Small intestine (tissue), 7 donors: Measurements from ENCODE around the gene TCTN1. TPM values are rescaled to one million over a fixed set of nuclear protein-coding genes. Genes with fewer than 3 reads are reported as not detected.
"Not testable (repeated sequence)": the region's sequence is repeated elsewhere in the genome, so short reads cannot be mapped to it uniquely, and the experiment has no call there.

Experiments
- DNase-seq, 2 donors: peaks; one replicate each; pipeline versions ENCODE4 v3.0.0 to v3.0.0-alpha.2; 2013
- FAIRE-seq: peaks from 2 replicates; lab custom pipeline; 2012; peaks lifted over from hg19 to GRCh38; lab: Jason Lieb, UNC
- H3K27ac ChIP-seq, 3 donors: one replicate each; pipeline ENCODE4 v1.5.1; 2013; ENCODE audit warnings: low read length in 2 of 3, mild to moderate bottlenecking in 2 of 3, control low read depth in 1 of 3, inconsistent platforms in 1 of 3, low read depth in 1 of 3, moderate library complexity in 1 of 3
- H3K27me3 ChIP-seq, 3 donors: one replicate each; pipeline ENCODE4 v1.6.1; 2013; ENCODE audit warnings: low read length in 3 of 3, inconsistent platforms in 1 of 3; ENCODE audit not compliant: control insufficient read depth in 3 of 3, insufficient read depth in 3 of 3
- H3K36me3 ChIP-seq, 3 donors: one replicate each; pipeline ENCODE4 v1.6.1; 2013; ENCODE audit warnings: low read length in 3 of 3, inconsistent platforms in 1 of 3, low read depth in 1 of 3, mild to moderate bottlenecking in 1 of 3, moderate library complexity in 1 of 3; ENCODE audit not compliant: control insufficient read depth in 3 of 3, insufficient read depth in 2 of 3
- H3K4me1 ChIP-seq, 3 donors: one replicate each; pipeline ENCODE4 v1.6.1; 2013; ENCODE audit warnings: low read length in 2 of 3, inconsistent platforms in 1 of 3, low read depth in 1 of 3, mild to moderate bottlenecking in 1 of 3, moderate library complexity in 1 of 3; ENCODE audit not compliant: control insufficient read depth in 3 of 3, insufficient read depth in 2 of 3
- H3K4me3 ChIP-seq, 3 donors: one replicate each; pipeline ENCODE4 v1.5.1; 2013; ENCODE audit warnings: low read length in 3 of 3, control low read depth in 1 of 3, inconsistent platforms in 1 of 3, low read depth in 1 of 3, mild to moderate bottlenecking in 1 of 3, moderate library complexity in 1 of 3
- H3K9me3 ChIP-seq, 2 donors: one replicate each; pipeline ENCODE4 v1.6.1; 2013; ENCODE audit warnings: low read depth in 1 of 2, low read length in 1 of 2; ENCODE audit not compliant: control insufficient read depth in 2 of 2, insufficient read depth in 1 of 2
- WGBS, 3 donors: extraction: QIAGEN DNeasy Blood & Tissue Kit; methylation state at CpG; one replicate each; pipeline ENCODE4 v1.1.7; 2013; 5-methylcytosine and 5-hydroxymethylcytosine counted together
- polyA plus RNA-seq, 4 donors: library from polyadenylated mRNA; stranded (reverse) in 3 of 4; unstranded in 1 of 4; fragments of 200-250 nt in 3 of 4; fragments of 120-200 nt in 1 of 4; gene quantifications; one replicate each; pipeline versions ENCODE4 v1.2.1 to v1.2.3, GENCODE V29; 2013
- donor health status: healthy with polysubstance abuse.
- donor health status: control.
- donor health status: control.
- donor health status: Bipolar disorder and iron deficiency.
- donor health status: healthy.

The TCTN1 gene
- polyA plus RNA-seq, 4 donors, result 0.67 to 25.2 (median 3.6) TPM

- 62 to 85% (median 70%) methylated on average over 3 of the region's 3 CpGs for WGBS, 3 donors
- peaks cover 0 to 21% (median 0%) of the 10 kb centered on the region in 3 donors for H3K36me3 ChIP-seq
- H3K4me3 ChIP-seq, result no peak overlapping the region
- H3K27ac ChIP-seq, result no peak overlapping the region
- no peaks in the 10 kb centered on the region for H3K9me3 ChIP-seq
- DNase-seq, result no peak
- no peak for FAIRE-seq
- H3K27me3 ChIP-seq, result no peaks in the 10 kb centered on the region
- H3K4me1 ChIP-seq, result no peaks in the 10 kb centered on the region
These were observed 24.0 kb downstream of the TCTN1 start for GRCh38 chr12:110637869-110638441.

GRCh38 chr12:110638796-110639195 is 24.9 kb downstream of the TCTN1 start:
- no peaks in the 10 kb centered on the region for H3K27me3 ChIP-seq
- peak overlapping the region in 1 of 3 donors; percentile 52 for H3K27ac ChIP-seq
- H3K36me3 ChIP-seq, result peaks cover 0 to 16% (median 0%) of the 10 kb centered on the region in 3 donors
- H3K9me3 ChIP-seq, result no peaks in the 10 kb centered on the region
- WGBS, 3 donors, result 76 to 96% (median 90%) methylated on average over 5 of the region's 5 CpGs
- H3K4me3 ChIP-seq, result no peak overlapping the region
- DNase-seq (no peak), FAIRE-seq (no peak)
- no peaks in the 10 kb centered on the region for H3K4me1 ChIP-seq

GRCh38 chr12:110639336-110640141 is 25.6 kb downstream of the TCTN1 start:
- Histone ChIP-seq H3K27me3 (no peaks in the 10 kb centered on the region), H3K4me1 (no peaks in the 10 kb centered on the region), H3K4me3 (no peak overlapping the region), H3K27ac (peak overlapping the region in 1 of 3 donors; percentile 48), H3K36me3 (peaks cover 0 to 16% (median 0%) of the 10 kb centered on the region in 3 donors), H3K9me3 (no peaks in the 10 kb centered on the region)
- WGBS, 3 donors, result 84 to 96% (median 90%) methylated on average over 7 of the region's 7 CpGs
- DNase-seq, result no peak
- FAIRE-seq, result no peak

GRCh38 chr12:110640275-110641025 is 26.5 kb downstream of the TCTN1 start:
- DNase-seq (no peak), FAIRE-seq (no peak)
- H3K9me3 ChIP-seq, result no peaks in the 10 kb centered on the region
- H3K27ac ChIP-seq, result peak overlapping the region in 1 of 3 donors; percentile 29
- no peak overlapping the region for H3K4me3 ChIP-seq
- 88 to 95% (median 95%) methylated on average over 15 of the region's 15 CpGs for WGBS, 3 donors
- peaks cover 0 to 23% (median 0%) of the 10 kb centered on the region in 3 donors for H3K36me3 ChIP-seq
- no peaks in the 10 kb centered on the region for H3K27me3 ChIP-seq
- H3K4me1 ChIP-seq, result no peaks in the 10 kb centered on the region

GRCh38 chr12:110641521-110641920 is 27.6 kb downstream of the TCTN1 start:
- 64 to 90% (median 84%) methylated on average over 7 of the region's 7 CpGs for WGBS, 3 donors
- no peak overlapping the region for H3K27ac ChIP-seq

GRCh38 chr12:110647631-110648040 is 33.7 kb downstream of the TCTN1 start:
- Histone ChIP-seq H3K9me3 (no peaks in the 10 kb centered on the region), H3K27ac (no peak overlapping the region), H3K36me3 (peaks cover 0 to 31% (median 5%) of the 10 kb centered on the region in 3 donors), H3K4me1 (no peaks in the 10 kb centered on the region), H3K27me3 (no peaks in the 10 kb centered on the region), H3K4me3 (no peak overlapping the region)
- DNase-seq (no peak), FAIRE-seq (no peak)
- 60 to 90% (median 71%) methylated on average over 7 of the region's 7 CpGs for WGBS, 3 donors

More at GRCh38 chr12:110641521-110641920, 27.6 kb downstream of the TCTN1 start:
- H3K9me3 ChIP-seq, result no peaks in the 10 kb centered on the region
- H3K4me3 ChIP-seq, result no peak overlapping the region
- H3K27me3 ChIP-seq, result no peaks in the 10 kb centered on the region
- H3K36me3 ChIP-seq, result peaks cover 0 to 25% (median 0%) of the 10 kb centered on the region in 3 donors
- DNase-seq (no peak), FAIRE-seq (no peak)
- no peaks in the 10 kb centered on the region for H3K4me1 ChIP-seq

GRCh38 chr12:110649341-110649847 is 35.5 kb downstream of the TCTN1 start:
- H3K36me3 ChIP-seq, result peaks cover 0 to 31% (median 5%) of the 10 kb centered on the region in 3 donors
- H3K4me1 ChIP-seq, result no peaks in the 10 kb centered on the region
- FAIRE-seq (no peak), DNase-seq (no peak)
- no peaks in the 10 kb centered on the region for H3K9me3 ChIP-seq
- H3K27me3 ChIP-seq, result no peaks in the 10 kb centered on the region
- H3K27ac ChIP-seq, result no peak overlapping the region
- no peak overlapping the region for H3K4me3 ChIP-seq
- 85 to 95% (median 91%) methylated on average over 11 of the region's 11 CpGs for WGBS, 3 donors

GRCh38 chr12:110654238-110654637 is 40.3 kb downstream of the TCTN1 start:
- not testable (repeated sequence) for H3K4me3 ChIP-seq, FAIRE-seq, H3K27ac ChIP-seq, H3K27me3 ChIP-seq, H3K9me3 ChIP-seq, H3K4me1 ChIP-seq, DNase-seq
- WGBS, 3 donors, result 89 to 90% (median 90%) methylated on average over 10 of the region's 10 CpGs
- peaks cover 0 to 15% (median 3%) of the 10 kb centered on the region in 3 donors for H3K36me3 ChIP-seq
